ENCODE data around the gene ARHGAP23.
"Not testable (repeated sequence)": the region's sequence is repeated elsewhere in the genome, so short reads cannot be mapped to it uniquely, and the experiment has no call there.

- not testable (repeated sequence) for TF ChIP-seq CTCF (IDR thresholded peaks at IDR 0.05; ENCODE audit: insufficient read depth, low read length, poor library complexity, severe bottlenecking); EZH2phosphoT487 (conservative IDR thresholded peaks at IDR 0.05; ENCODE audit: low read length)
Measured at GRCh38 chr17:38528141-38528540, 99.9 kb downstream of the ARHGAP23 start.
